22Rv1 (cell line): ENCODE data around the gene EVL.

Source experiments
- ZFX ChIP-seq: fragments of 450-650 bp; IDR thresholded peaks from 2 replicates; pipeline ENCODE4 v1.6.1; 2017; ENCODE audit warnings: antibody characterized with exemption, borderline replicate concordance
- TF ChIP-seq, protein P1 (sequence below): fragments of 450-650 bp; IDR thresholded peaks from 2 replicates; pipeline ENCODE4 v1.5.1; 2017; ENCODE audit warnings: mild to moderate bottlenecking

DNA sequence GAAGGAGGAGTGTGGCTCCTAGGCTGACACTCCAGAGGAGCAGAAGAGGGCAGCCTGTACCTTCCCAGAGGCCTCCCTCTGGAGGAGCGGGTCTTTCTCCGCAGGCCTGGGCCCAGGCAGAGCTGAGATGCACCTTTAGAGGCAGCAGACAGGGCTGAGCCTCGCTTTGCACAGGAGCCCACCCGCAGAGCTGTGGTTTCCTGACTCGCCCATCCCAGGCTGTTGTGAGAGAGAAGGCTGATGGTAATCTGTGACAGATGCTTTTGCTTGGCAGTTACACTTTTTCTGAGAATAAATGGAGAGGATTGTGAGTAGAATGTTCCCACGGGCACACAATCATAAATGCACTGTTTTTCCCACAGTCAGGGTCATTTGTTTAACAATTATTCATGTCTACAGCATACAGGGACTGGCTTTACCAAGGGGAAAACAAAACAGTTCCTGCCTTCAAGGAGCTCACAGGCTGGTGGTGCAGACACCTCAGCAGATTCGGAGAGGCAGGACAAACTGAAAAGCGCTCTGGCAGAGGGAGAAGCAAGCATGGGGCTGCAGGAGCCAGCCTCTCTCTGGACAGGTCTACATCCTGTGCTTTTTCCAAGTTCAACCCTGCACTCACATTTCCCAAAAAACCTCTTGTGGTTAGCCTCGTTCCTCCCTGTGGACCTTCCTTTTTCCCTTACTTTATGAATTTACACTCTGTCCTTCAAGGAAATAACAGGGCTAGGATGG, 13.9 kb downstream of the EVL start:
- TF ChIP-seq, protein P1, sequence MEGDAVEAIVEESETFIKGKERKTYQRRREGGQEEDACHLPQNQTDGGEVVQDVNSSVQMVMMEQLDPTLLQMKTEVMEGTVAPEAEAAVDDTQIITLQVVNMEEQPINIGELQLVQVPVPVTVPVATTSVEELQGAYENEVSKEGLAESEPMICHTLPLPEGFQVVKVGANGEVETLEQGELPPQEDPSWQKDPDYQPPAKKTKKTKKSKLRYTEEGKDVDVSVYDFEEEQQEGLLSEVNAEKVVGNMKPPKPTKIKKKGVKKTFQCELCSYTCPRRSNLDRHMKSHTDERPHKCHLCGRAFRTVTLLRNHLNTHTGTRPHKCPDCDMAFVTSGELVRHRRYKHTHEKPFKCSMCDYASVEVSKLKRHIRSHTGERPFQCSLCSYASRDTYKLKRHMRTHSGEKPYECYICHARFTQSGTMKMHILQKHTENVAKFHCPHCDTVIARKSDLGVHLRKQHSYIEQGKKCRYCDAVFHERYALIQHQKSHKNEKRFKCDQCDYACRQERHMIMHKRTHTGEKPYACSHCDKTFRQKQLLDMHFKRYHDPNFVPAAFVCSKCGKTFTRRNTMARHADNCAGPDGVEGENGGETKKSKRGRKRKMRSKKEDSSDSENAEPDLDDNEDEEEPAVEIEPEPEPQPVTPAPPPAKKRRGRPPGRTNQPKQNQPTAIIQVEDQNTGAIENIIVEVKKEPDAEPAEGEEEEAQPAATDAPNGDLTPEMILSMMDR: no peak
- no peak for TF ChIP-seq ZFX
